Measurements from ENCODE around the gene DUS2. TPM values are rescaled to one million over a fixed set of nuclear protein-coding genes. Genes with fewer than 3 reads are reported as not detected.

The DUS2 gene
- total and polyA plus RNA-seq, 2 of the 8 experiments (the other 6 are each of a cell fraction or from before 2014, with no cell fraction given), result 17.2 to 27.0 TPM

DNA sequence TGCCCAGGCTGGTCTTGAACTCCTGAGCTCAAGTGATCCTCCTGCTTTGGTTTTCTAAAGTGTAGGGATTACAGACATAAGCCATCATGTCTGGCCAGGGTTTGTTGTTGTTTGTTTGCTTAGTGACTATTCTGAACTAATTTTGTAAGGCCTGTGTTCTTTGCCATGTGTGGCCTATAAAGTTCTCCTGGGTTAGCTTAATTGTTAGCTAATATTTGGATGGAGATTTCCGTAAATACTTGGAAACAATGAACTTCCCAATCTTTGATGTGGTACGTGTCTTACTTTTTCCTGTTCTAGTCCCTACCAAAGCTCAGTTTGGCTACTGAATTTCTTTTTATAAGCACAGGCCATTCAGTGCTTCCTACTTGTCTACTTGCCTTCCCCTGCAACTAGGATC lies 24.9 kb downstream of the DUS2 start:
- peaks cover 0 to 9% (median 5%) of the 10 kb centered on the region in 4 experiments; a peak in 4 of 8 replicates for H3K36me3 ChIP-seq (ENCODE audit: control insufficient read depth in 2 of 4, insufficient read depth in 4 of 4, low read length in 3 of 4)
- no peak overlapping the region for H2BK15ac ChIP-seq (ENCODE audit: low read length)
- H4K91ac ChIP-seq (replicated peaks; ENCODE audit: insufficient read length, low read length), result no peak overlapping the region
- no peak overlapping the region for H3K4me2 ChIP-seq (ENCODE audit: insufficient read depth in 1 of 2, low read depth in 2 of 2, low read length in 2 of 2)
- no peak overlapping the region for H4K5ac ChIP-seq (ENCODE audit: insufficient read length, low read depth, low read length)
- no peaks in the 10 kb centered on the region for H4K20me1 ChIP-seq (replicated peaks in 1 of 2; ENCODE audit: control insufficient read depth in 1 of 2, insufficient read depth in 2 of 2, low read length in 2 of 2)
- H3K56ac ChIP-seq (replicated peaks; ENCODE audit: insufficient read length, low read depth, low read length), result no peak overlapping the region
- H3K9me3 ChIP-seq (ENCODE audit: insufficient read depth in 2 of 2, low read depth in 1 of 2, low read length in 1 of 2), result no peaks in the 10 kb centered on the region
- no peaks in the 10 kb centered on the region for H3K27me3 ChIP-seq (replicated peaks in 1 of 4; ENCODE audit: control insufficient read depth in 3 of 4, extremely low read depth in 1 of 4, insufficient read depth in 3 of 4, low read length in 3 of 4)
- no peak for FAIRE-seq
- CTCF ChIA-PET (ENCODE audit: partially characterized antibody), result interaction anchor here (1.0 to 1.2 kb wide), 3 partner anchors 17 to 182 kb away, joined by 3 read pairs; no protein-coding TSS in a partner anchor
- H2AFZ ChIP-seq (ENCODE audit: low read length), result no peak overlapping the region
- no peaks in the 10 kb centered on the region for H3K79me2 ChIP-seq (ENCODE audit: control insufficient read depth in 1 of 2, insufficient read depth in 2 of 2, low read length in 2 of 2)
- no peak overlapping the region for H4K8ac ChIP-seq (ENCODE audit: extremely low read depth, insufficient read depth, low read length)
- no peak overlapping the region for H3K4ac ChIP-seq (replicated peaks; ENCODE audit: insufficient read length, low read depth, low read length)
- no peaks in the 10 kb centered on the region for H3K4me1 ChIP-seq (replicated peaks in 1 of 4; ENCODE audit: control insufficient read depth in 3 of 4, insufficient read depth in 4 of 4, low read length in 3 of 4)
- no peak overlapping the region for H3K23ac ChIP-seq (ENCODE audit: insufficient read length)
- H2BK5ac ChIP-seq (ENCODE audit: low read depth, low read length), result no peak overlapping the region
- H3K79me1 ChIP-seq (ENCODE audit: low read depth, low read length), result peaks cover 5% of the 10 kb centered on the region
- no peak overlapping the region for H2BK12ac ChIP-seq (ENCODE audit: low read depth, low read length)
- H3K27ac ChIP-seq (ENCODE audit: low read depth, low read length), result no peak overlapping the region
- no peak overlapping the region for H2AK5ac ChIP-seq (ENCODE audit: low read depth, low read length)
- H3K23me2 ChIP-seq (ENCODE audit: low read depth, low read length), result no peaks in the 10 kb centered on the region
- no peak overlapping the region for H3K4me3 ChIP-seq (ENCODE audit: extremely low read depth in 1 of 4, insufficient read depth in 2 of 4, low read depth in 3 of 4, low read length in 4 of 4)
- H3K14ac ChIP-seq (ENCODE audit: insufficient read length), result no peak overlapping the region
- no peak overlapping the region for H2BK20ac ChIP-seq (ENCODE audit: low read length)
- no peak overlapping the region for H3K9ac ChIP-seq (replicated peaks in 1 of 4; ENCODE audit: extremely low read depth in 1 of 4, low read depth in 3 of 4, low read length in 3 of 4)
- H3K18ac ChIP-seq (ENCODE audit: extremely low read depth, low read length), result no peak overlapping the region
- H2BK120ac ChIP-seq (replicated peaks; ENCODE audit: low read depth, low read length), result no peak overlapping the region
- POLR2A ChIA-PET (ENCODE audit: partially characterized antibody), result interaction anchor here (1.5 kb wide), 1 partner anchor 26 kb away, joined by 4 read pairs; no protein-coding TSS in a partner anchor
- no peak for DNase-seq (ENCODE audit: low read depth in 1 of 2, low spot score in 2 of 2)
- 95% methylated on average over 2 of the region's 2 CpGs; no CpG with 5 or more reads in 1 of the 2 experiments for WGBS, 2 experiments (ENCODE audit: extremely low coverage in 1 of 2, insufficient coverage in 1 of 2, insufficient read length in 1 of 2, insufficient replicate concordance in 2 of 2, low coverage in 1 of 2, low lambda C conversion rate in 2 of 2, missing lambda C conversion rate in 1 of 2)
- TF ChIP-seq EP300 (IDR thresholded peaks at IDR 0.05; ENCODE audit: borderline replicate concordance in 1 of 2, low read depth in 2 of 2, low read length in 2 of 2) (no peak), BCL11A (IDR thresholded peaks at IDR 0.05; ENCODE audit: low read depth in 2 of 2, low read length in 2 of 2) (no peak), ZNF274 (IDR thresholded peaks at IDR 0.05; ENCODE audit: borderline replicate concordance, extremely low read depth, low read length) (no peak), HDAC6 (IDR thresholded peaks at IDR 0.05; ENCODE audit: low read depth, low read length) (no peak), GABPA (IDR thresholded peaks at IDR 0.05; ENCODE audit: borderline replicate concordance, insufficient read depth, low read length) (no peak), CBX8 (IDR thresholded peaks at IDR 0.05; ENCODE audit: borderline replicate concordance, low read depth, low read length) (no peak), JUND (IDR thresholded peaks at IDR 0.05; ENCODE audit: low read length) (no peak), TCF12 (IDR thresholded peaks at IDR 0.05; ENCODE audit: low read depth, low read length) (no peak), CBX5 (IDR thresholded peaks at IDR 0.05; ENCODE audit: low read depth, low read length) (no peak), NRF1 (IDR thresholded peaks at IDR 0.05; ENCODE audit: low read depth, low read length) (no peak), POLR2AphosphoS5 (IDR thresholded peaks at IDR 0.05; ENCODE audit: low read depth, low read length) (no peak), SAP30 (IDR thresholded peaks at IDR 0.05; ENCODE audit: insufficient read depth, insufficient replicate concordance, low read length) (no peak), PHF8 (conservative IDR thresholded peaks at IDR 0.05; ENCODE audit: low read depth, low read length) (no peak)
- TF ChIP-seq, protein P1, sequence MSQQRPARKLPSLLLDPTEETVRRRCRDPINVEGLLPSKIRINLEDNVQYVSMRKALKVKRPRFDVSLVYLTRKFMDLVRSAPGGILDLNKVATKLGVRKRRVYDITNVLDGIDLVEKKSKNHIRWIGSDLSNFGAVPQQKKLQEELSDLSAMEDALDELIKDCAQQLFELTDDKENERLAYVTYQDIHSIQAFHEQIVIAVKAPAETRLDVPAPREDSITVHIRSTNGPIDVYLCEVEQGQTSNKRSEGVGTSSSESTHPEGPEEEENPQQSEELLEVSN (IDR thresholded peaks at IDR 0.05), result no peak

Measured in H1 (cell line).